GM19452 (cell line): ENCODE measurements around the gene DPEP2NB.
"Not testable (repeated sequence)": the region's sequence is repeated elsewhere in the genome, so short reads cannot be mapped to it uniquely, and the experiment has no call there.

Experiments
- ATAC-seq: cut with Tn5 transposase; IDR thresholded peaks from one replicate; pipeline ENCODE4 v1.9.1; 2021; ENCODE audit not compliant: unreplicated experiment

Gene DPEP2NB

GRCh38 chr16:68015681-68016080 is at the start of gene DPEP2NB:
Gene DPEP2NB (minus strand): TSS chr16:68015911. CDS start chr16:68015770, 141 bp downstream.
- ATAC-seq = no peak

- ATAC-seq = no peak
Observed at GRCh38 chr16:68064791-68065365, 49.2 kb upstream of the DPEP2NB start.

GRCh38 chr16:68062910-68063393 is 47.2 kb upstream of the DPEP2NB start:
- no peak for ATAC-seq

- ATAC-seq = no peak
Observed at GRCh38 chr16:68061396-68061795, 45.7 kb upstream of the DPEP2NB start.

- ATAC-seq = no peak
Observed at GRCh38 chr16:68059804-68060203, 44.1 kb upstream of the DPEP2NB start.

GRCh38 chr16:68055395-68055794 is 39.7 kb upstream of the DPEP2NB start:
- ATAC-seq = no peak

GRCh38 chr16:68049449-68049848 is 33.7 kb upstream of the DPEP2NB start:
- ATAC-seq = no peak

- no peak for ATAC-seq
Observed at GRCh38 chr16:68047987-68048386, 32.3 kb upstream of the DPEP2NB start.

- ATAC-seq = no peak
Observed at GRCh38 chr16:68046106-68046505, 30.4 kb upstream of the DPEP2NB start.

GRCh38 chr16:68041783-68042182 is 26.1 kb upstream of the DPEP2NB start:
- no peak for ATAC-seq

GRCh38 chr16:68040506-68041288 is 25.0 kb upstream of the DPEP2NB start:
- no peak for ATAC-seq

- ATAC-seq = no peak
Observed at GRCh38 chr16:68037841-68038597, 22.3 kb upstream of the DPEP2NB start.

GRCh38 chr16:68035227-68035626 is 19.5 kb upstream of the DPEP2NB start:
- ATAC-seq = no peak

GRCh38 chr16:68033101-68033500 is 17.4 kb upstream of the DPEP2NB start:
- no peak for ATAC-seq

GRCh38 chr16:68031951-68032350 is 16.2 kb upstream of the DPEP2NB start:
- no peak for ATAC-seq

GRCh38 chr16:68030108-68030507 is 14.4 kb upstream of the DPEP2NB start:
- ATAC-seq = not testable (repeated sequence)

- no peak for ATAC-seq
Observed at GRCh38 chr16:68028996-68029395, 13.3 kb upstream of the DPEP2NB start.

GRCh38 chr16:68022728-68023537 is 7.2 kb upstream of the DPEP2NB start, which contains the start of the genes DDX28 and DUS2:
Gene DDX28 (minus strand): TSS chr16:68023232. CDS start chr16:68023202, 30 bp downstream.
Gene DUS2 (plus strand): TSS chr16:68023284. CDS start chr16:68038024, 14,740 bp downstream.
- peak; percentile 76 for ATAC-seq

GRCh38 chr16:68022278-68022727 is 6.6 kb upstream of the DPEP2NB start:
- no peak for ATAC-seq

- no peak for ATAC-seq
Observed at GRCh38 chr16:68021490-68021889, 5.8 kb upstream of the DPEP2NB start.
